ENCODE measurements around the gene CSMD2.

Gene CSMD2

GRCh38 chr1:33996281-33996680 lies 168.7 kb downstream of the CSMD2 start:
- no peak for DNase-seq

- DNase-seq = no peak
Observed at GRCh38 chr1:33993301-33993700, 171.7 kb downstream of the CSMD2 start.

- no peak for DNase-seq
Observed at GRCh38 chr1:33990281-33990680, 174.7 kb downstream of the CSMD2 start.

GRCh38 chr1:33988161-33988560 lies 176.9 kb downstream of the CSMD2 start:
- no peak for DNase-seq

- no peak for DNase-seq
Observed at GRCh38 chr1:33986390-33987095, 178.5 kb downstream of the CSMD2 start.

- DNase-seq = no peak
Observed at GRCh38 chr1:33985656-33986055, 179.4 kb downstream of the CSMD2 start.

- no peak for DNase-seq
Observed at GRCh38 chr1:33984906-33985565, 180.0 kb downstream of the CSMD2 start.

- DNase-seq = no peak
Observed at GRCh38 chr1:33982419-33982818, 182.6 kb downstream of the CSMD2 start.

GRCh38 chr1:33979341-33979740 lies 185.7 kb downstream of the CSMD2 start:
- no peak for DNase-seq

GRCh38 chr1:33975961-33976360 lies 189.1 kb downstream of the CSMD2 start:
- no peak for DNase-seq

- DNase-seq = no peak
Observed at GRCh38 chr1:33973799-33974545, 191.1 kb downstream of the CSMD2 start.

- DNase-seq = no peak
Observed at GRCh38 chr1:33972676-33973395, 192.2 kb downstream of the CSMD2 start.

GRCh38 chr1:33971913-33972312 lies 193.1 kb downstream of the CSMD2 start:
- no peak for DNase-seq

GRCh38 chr1:33971018-33971710 lies 193.9 kb downstream of the CSMD2 start:
- DNase-seq = peak; percentile 44

GRCh38 chr1:33970148-33970825 lies 194.7 kb downstream of the CSMD2 start:
- DNase-seq = no peak

GRCh38 chr1:33966346-33967141 lies 198.5 kb downstream of the CSMD2 start:
- no peak for DNase-seq

- DNase-seq = no peak
Observed at GRCh38 chr1:33965086-33965485, 199.9 kb downstream of the CSMD2 start.

- DNase-seq = peak; percentile 43
Observed at GRCh38 chr1:33962061-33962460, 203.0 kb downstream of the CSMD2 start.

GRCh38 chr1:33960188-33960895 lies 204.7 kb downstream of the CSMD2 start:
- no peak for DNase-seq

- DNase-seq = peak; percentile 18
Observed at GRCh38 chr1:33957854-33958253, 207.2 kb downstream of the CSMD2 start.

All from retina (tissue), 1 donor.